Osteoblast (primary cell): ENCODE results near the gene SCARF2. TPM values are rescaled to one million over a fixed set of nuclear protein-coding genes. Genes with fewer than 3 reads are reported as not detected.

Source experiments
- DNase-seq: peaks from one replicate; pipeline ENCODE4 v3.0.0; 2011; ENCODE audit warnings: low spot score, mixed read lengths; ENCODE audit not compliant: insufficient read length; ENCODE audit errors: missing footprints
- H2AFZ ChIP-seq: 2 replicates; pipeline ENCODE4 v1.6.0; 2011; ENCODE audit warnings: mild to moderate bottlenecking, low read length
- H3K27ac ChIP-seq: 2 replicates; pipeline ENCODE4 v1.5.1; 2011; ENCODE audit warnings: mild to moderate bottlenecking, low read depth, low read length, moderate library complexity
- H3K27me3 ChIP-seq: 2 replicates; pipeline ENCODE4 v1.6.0; 2012; ENCODE audit warnings: mild to moderate bottlenecking, control low read depth, inconsistent platforms, low read length, moderate library complexity; ENCODE audit not compliant: insufficient read depth
- H3K36me3 ChIP-seq: 2 replicates; pipeline ENCODE4 v1.5.1; 2011; ENCODE audit warnings: mild to moderate bottlenecking, low read length, control low read depth, moderate library complexity; ENCODE audit not compliant: insufficient read depth
- H3K4me1 ChIP-seq: 2 replicates; pipeline ENCODE4 v1.5.1; 2011; ENCODE audit warnings: mild to moderate bottlenecking, low read length, control low read depth, moderate library complexity; ENCODE audit not compliant: insufficient read depth
- H3K4me2 ChIP-seq: 2 replicates; pipeline ENCODE4 v1.6.0; 2011; ENCODE audit warnings: mild to moderate bottlenecking, low read length; ENCODE audit not compliant: insufficient read depth
- H3K4me3 ChIP-seq: fragments of 200-600 bp; sonication (generic); 3 replicates; pipeline ENCODE4 v1.5.1; 2012; ENCODE audit warnings: mild to moderate bottlenecking, low read length, inconsistent platforms; ENCODE audit not compliant: insufficient read depth
- H3K79me2 ChIP-seq: 2 replicates; pipeline ENCODE4 v1.6.0; 2012; ENCODE audit warnings: mild to moderate bottlenecking, low read length, control low read depth, inconsistent platforms; ENCODE audit not compliant: insufficient read depth
- H3K9me3 ChIP-seq: 2 replicates; pipeline ENCODE4 v1.5.1; 2011; ENCODE audit warnings: low read depth, low read length, control low read depth
- H4K20me1 ChIP-seq: 2 replicates; pipeline ENCODE4 v1.6.0; 2012; ENCODE audit warnings: mild to moderate bottlenecking, low read length, control low read depth; ENCODE audit not compliant: insufficient read depth
- total RNA-seq: library from RNA; depleted of rRNA; stranded (reverse); fragments of >200 nt; gene quantifications from 2 replicates; pipeline ENCODE4 v1.2.3, GENCODE V29; 2012
- TF ChIP-seq, protein P1 (sequence below): IDR thresholded peaks from 2 replicates; pipeline ENCODE4 v1.5.1; 2011; ENCODE audit warnings: mild to moderate bottlenecking, low read depth, low read length, moderate library complexity; ENCODE audit errors: extremely low read depth

The SCARF2 gene
- total RNA-seq, 1 donor = 23.9 TPM

DNA sequence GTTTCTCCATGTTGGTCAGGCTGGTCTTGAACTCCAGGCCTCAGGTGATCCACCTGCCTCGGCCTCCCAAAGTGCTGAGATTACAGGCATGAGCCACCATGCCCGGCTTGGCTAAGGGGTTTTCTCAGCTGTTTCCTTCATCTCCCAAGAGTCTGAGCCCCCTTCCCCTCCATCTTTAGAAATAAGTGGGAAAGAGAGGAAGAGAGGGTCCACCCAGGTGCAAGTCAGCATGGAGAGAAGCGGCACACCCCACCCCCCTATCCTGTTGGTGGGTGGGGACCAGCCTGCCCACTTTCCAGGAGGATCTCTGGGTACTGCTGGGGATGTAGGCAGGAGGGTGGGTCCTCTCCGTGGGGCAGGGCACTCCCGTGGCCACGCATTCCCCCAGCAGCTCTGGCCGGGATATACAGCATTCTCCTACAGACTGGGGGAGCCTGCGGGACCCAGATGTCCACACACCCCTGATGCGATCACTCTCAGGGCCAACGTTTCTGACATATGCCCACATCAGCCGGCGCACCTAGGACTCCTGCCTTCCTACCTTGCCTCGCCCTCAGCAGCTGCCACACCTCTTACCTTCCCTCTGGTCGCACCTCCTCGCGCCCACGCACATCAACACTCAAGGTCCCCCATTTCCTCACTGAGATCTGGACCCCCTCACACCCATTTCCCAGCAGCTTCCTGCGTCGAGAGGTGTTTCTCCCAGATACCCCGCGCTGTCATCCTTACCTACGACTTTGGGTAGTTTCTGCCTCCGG, 8.9 kb downstream of the SCARF2 start:
- no peak overlapping the region for H3K4me3 ChIP-seq
- H3K4me1 ChIP-seq = peaks cover under 1% of the 10 kb centered on the region
- DNase-seq = peak; percentile 87
- no peaks in the 10 kb centered on the region for H3K27me3 ChIP-seq
- H2AFZ ChIP-seq = no peak overlapping the region
- H4K20me1 ChIP-seq = peaks cover 58% of the 10 kb centered on the region
- no peaks in the 10 kb centered on the region for H3K9me3 ChIP-seq
- H3K4me2 ChIP-seq = no peak overlapping the region
- H3K36me3 ChIP-seq = peaks cover 33% of the 10 kb centered on the region
- no peak overlapping the region for H3K27ac ChIP-seq
- H3K79me2 ChIP-seq = peaks cover 37% of the 10 kb centered on the region
- TF ChIP-seq, protein P1, sequence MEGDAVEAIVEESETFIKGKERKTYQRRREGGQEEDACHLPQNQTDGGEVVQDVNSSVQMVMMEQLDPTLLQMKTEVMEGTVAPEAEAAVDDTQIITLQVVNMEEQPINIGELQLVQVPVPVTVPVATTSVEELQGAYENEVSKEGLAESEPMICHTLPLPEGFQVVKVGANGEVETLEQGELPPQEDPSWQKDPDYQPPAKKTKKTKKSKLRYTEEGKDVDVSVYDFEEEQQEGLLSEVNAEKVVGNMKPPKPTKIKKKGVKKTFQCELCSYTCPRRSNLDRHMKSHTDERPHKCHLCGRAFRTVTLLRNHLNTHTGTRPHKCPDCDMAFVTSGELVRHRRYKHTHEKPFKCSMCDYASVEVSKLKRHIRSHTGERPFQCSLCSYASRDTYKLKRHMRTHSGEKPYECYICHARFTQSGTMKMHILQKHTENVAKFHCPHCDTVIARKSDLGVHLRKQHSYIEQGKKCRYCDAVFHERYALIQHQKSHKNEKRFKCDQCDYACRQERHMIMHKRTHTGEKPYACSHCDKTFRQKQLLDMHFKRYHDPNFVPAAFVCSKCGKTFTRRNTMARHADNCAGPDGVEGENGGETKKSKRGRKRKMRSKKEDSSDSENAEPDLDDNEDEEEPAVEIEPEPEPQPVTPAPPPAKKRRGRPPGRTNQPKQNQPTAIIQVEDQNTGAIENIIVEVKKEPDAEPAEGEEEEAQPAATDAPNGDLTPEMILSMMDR = no peak

DNA sequence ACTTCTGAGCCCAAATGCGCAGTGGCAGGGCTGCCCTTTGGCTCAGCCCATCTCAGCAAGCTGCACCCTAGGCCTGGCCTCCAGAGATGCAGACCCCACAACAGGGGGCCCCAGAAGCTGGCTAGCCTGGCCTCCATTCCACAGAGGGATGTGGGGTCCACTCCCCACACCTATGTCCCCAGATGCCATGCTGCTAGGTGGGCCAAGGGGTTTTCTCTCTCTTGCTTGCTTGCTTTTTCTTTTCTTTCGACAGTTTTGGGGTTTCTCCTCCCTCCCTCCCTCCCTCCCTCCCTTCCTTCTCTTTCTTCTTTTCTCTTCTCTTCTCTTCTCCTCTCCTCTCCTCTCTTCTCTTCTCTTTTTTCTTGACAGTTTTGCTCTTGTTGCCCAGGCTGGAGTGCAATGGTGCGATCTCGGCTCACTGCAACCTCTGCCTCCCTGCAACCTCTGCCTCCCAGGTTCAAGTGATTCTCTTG, 9.6 kb downstream of the SCARF2 start:
- H3K4me3 ChIP-seq = no peak overlapping the region
- H3K79me2 ChIP-seq = peaks cover 30% of the 10 kb centered on the region
- peaks cover 7% of the 10 kb centered on the region for H3K4me1 ChIP-seq
- H3K36me3 ChIP-seq = peaks cover 33% of the 10 kb centered on the region
- H3K27ac ChIP-seq = no peak overlapping the region
- no peak overlapping the region for H2AFZ ChIP-seq
- H4K20me1 ChIP-seq = peaks cover 55% of the 10 kb centered on the region
- H3K9me3 ChIP-seq = no peaks in the 10 kb centered on the region
- H3K4me2 ChIP-seq = no peak overlapping the region
- TF ChIP-seq, protein P1 = no peak
- H3K27me3 ChIP-seq = no peaks in the 10 kb centered on the region
- peak; percentile 86 for DNase-seq

DNA sequence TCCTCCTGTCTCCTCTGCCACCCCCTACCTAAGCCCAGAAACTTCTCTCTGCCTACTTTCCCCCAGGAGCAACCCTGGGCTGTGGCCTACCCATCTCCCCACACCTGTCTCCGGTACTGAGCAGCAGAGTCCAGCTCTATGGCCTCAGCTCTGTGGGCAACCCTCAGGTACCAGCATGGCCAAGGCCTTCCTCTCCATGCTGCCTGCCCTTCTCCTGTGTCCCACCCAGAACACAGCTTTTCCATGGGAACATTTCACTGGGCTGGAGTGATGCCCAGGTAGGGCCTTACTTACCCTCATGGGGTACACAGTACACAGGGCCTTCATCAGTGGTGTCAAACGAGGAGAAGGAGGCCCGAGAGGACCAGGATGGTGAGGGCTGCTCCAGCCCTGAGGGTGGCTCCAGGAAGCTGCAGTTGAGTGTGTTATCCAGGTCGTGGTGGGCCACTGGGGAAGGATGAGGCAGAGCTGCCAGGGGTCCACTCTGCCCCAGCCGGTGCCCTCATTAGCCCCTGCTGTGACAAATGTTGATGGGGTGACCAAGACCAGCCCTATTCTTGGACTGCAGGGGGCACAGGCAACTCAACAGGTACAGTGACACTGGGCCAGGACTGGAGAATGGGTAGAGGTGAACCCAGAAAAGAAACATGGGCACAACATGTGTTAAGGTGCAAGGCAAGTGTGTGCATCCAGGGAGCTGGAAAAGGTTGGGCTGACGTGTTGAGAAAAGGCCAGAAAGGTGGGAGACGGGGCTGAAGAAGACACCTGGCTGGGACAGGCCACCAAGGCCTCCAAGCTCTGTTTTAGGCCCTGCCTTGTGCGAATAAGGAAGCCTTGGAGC, 10.3 kb downstream of the SCARF2 start:
- no peak overlapping the region for H2AFZ ChIP-seq
- H3K4me3 ChIP-seq = no peak overlapping the region
- TF ChIP-seq, protein P1 = no peak
- H4K20me1 ChIP-seq = peaks cover 50% of the 10 kb centered on the region
- no peaks in the 10 kb centered on the region for H3K9me3 ChIP-seq
- H3K79me2 ChIP-seq = peaks cover 25% of the 10 kb centered on the region
- peaks cover 14% of the 10 kb centered on the region for H3K4me1 ChIP-seq
- H3K4me2 ChIP-seq = no peak overlapping the region
- peak; percentile 84 for DNase-seq
- H3K27ac ChIP-seq = no peak overlapping the region
- no peaks in the 10 kb centered on the region for H3K27me3 ChIP-seq
- peaks cover 33% of the 10 kb centered on the region for H3K36me3 ChIP-seq

DNA sequence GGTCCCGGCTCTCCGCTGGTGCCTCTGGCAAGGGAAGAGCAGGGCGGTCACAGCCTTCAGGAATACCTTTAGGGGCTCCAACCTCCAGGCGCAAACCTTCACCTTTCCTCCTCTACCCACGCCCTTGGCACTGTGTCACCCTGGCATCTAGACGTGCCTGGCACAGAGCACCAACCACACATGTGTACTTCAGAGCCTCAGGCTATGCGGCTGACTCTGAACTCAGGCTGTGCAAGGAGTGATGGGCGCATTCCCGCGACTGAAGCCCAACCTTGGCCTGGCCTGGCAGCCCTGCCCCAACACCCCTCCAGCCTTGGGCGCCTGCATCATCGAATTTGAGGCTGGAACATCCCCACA, 11.4 kb downstream of the SCARF2 start:
- H3K36me3 ChIP-seq = peaks cover 33% of the 10 kb centered on the region
- TF ChIP-seq, protein P1 = no peak
- no peak overlapping the region for H3K4me2 ChIP-seq
- DNase-seq = peak; percentile 92
- peaks cover 15% of the 10 kb centered on the region for H3K79me2 ChIP-seq
- no peak overlapping the region for H2AFZ ChIP-seq
- no peaks in the 10 kb centered on the region for H3K9me3 ChIP-seq
- H3K4me1 ChIP-seq = peaks cover 16% of the 10 kb centered on the region
- H4K20me1 ChIP-seq = peaks cover 42% of the 10 kb centered on the region
- H3K27ac ChIP-seq = no peak overlapping the region
- no peak overlapping the region for H3K4me3 ChIP-seq
- H3K27me3 ChIP-seq = no peaks in the 10 kb centered on the region
